Measurements from ENCODE around the gene SAPCD1. TPM values are rescaled to one million over a fixed set of nuclear protein-coding genes. Genes with fewer than 3 reads are reported as not detected.

The SAPCD1 gene
- total RNA-seq, 1 donor from 2014 or later = 2.7 TPM

GRCh38 chr6:31750411-31751022 lies 11.9 kb upstream of the SAPCD1 start:
- no peak for DNase-seq (ENCODE audit: low spot score)

GRCh38 chr6:31752739-31753319 lies 9.6 kb upstream of the SAPCD1 start:
- no peak for DNase-seq (ENCODE audit: low spot score)

- DNase-seq (ENCODE audit: low spot score) = no peak
These were observed 4.2 kb upstream of the SAPCD1 start for GRCh38 chr6:31758281-31758680.

GRCh38 chr6:31760790-31761189 lies 1.7 kb upstream of the SAPCD1 start:
- no peak for DNase-seq (ENCODE audit: low spot score)

GRCh38 chr6:31761343-31761742 lies 1.1 kb upstream of the SAPCD1 start:
- DNase-seq (ENCODE audit: low spot score) = no peak

GRCh38 chr6:31762878-31763618 lies 592 bp downstream of the SAPCD1 start:
- no peak for DNase-seq (ENCODE audit: low spot score)

GRCh38 chr6:31763619-31763940 lies 1.1 kb downstream of the SAPCD1 start:
- DNase-seq (ENCODE audit: low spot score) = no peak

GRCh38 chr6:31764198-31764597 lies 1.7 kb downstream of the SAPCD1 start:
- DNase-seq (ENCODE audit: low spot score) = no peak

- DNase-seq (ENCODE audit: low spot score) = no peak
These were observed 3.1 kb downstream of the SAPCD1 start for GRCh38 chr6:31765559-31765909.

GRCh38 chr6:31765910-31766794 lies 3.7 kb downstream of the SAPCD1 start:
- no peak for DNase-seq (ENCODE audit: low spot score)

- DNase-seq (ENCODE audit: low spot score) = no peak
These were observed 4.7 kb downstream of the SAPCD1 start for GRCh38 chr6:31767096-31767645.

- no peak for DNase-seq (ENCODE audit: low spot score)
These were observed 6.2 kb downstream of the SAPCD1 start for GRCh38 chr6:31768363-31769257.

- DNase-seq (ENCODE audit: low spot score) = peak; percentile 79
These were observed 7.4 kb downstream of the SAPCD1 start for GRCh38 chr6:31769684-31770371.

- no peak for DNase-seq (ENCODE audit: low spot score)
These were observed 8.4 kb downstream of the SAPCD1 start for GRCh38 chr6:31770860-31771259.

GRCh38 chr6:31771992-31772358 lies 9.5 kb downstream of the SAPCD1 start:
- DNase-seq (ENCODE audit: low spot score) = no peak

- no peak for DNase-seq (ENCODE audit: low spot score)
These were observed 12.7 kb downstream of the SAPCD1 start for GRCh38 chr6:31775184-31775583.

GRCh38 chr6:31775633-31776484 lies 13.4 kb downstream of the SAPCD1 start:
- no peak for DNase-seq (ENCODE audit: low spot score)

- no peak for DNase-seq (ENCODE audit: low spot score)
These were observed 14.1 kb downstream of the SAPCD1 start for GRCh38 chr6:31776485-31776988.

- peak; percentile 84 for DNase-seq (ENCODE audit: low spot score)
These were observed 14.7 kb downstream of the SAPCD1 start, which contains the start of gene VWA7 for GRCh38 chr6:31776989-31777666. Gene VWA7, minus strand, starts transcription at chr6:31777328. Its CDS starts 549 bp downstream, at chr6:31776779.

Data from mucosa of gallbladder (tissue), 1 donor.